H9 (cell line): ENCODE data around the gene TCEA3. TPM values are rescaled to one million over a fixed set of nuclear protein-coding genes. Genes with fewer than 3 reads are reported as not detected.
A peak's percentile ranks its signal among the peaks of the same experiment; 100 is the strongest.

ENCODE experiments used
- DNase-seq: peaks from one replicate; pipeline ENCODE4 v3.0.0-alpha.2; 2017
- H2AFZ ChIP-seq: one replicate; pipeline ENCODE4 v1.6.1; 2013; ENCODE audit warnings: mild to moderate bottlenecking, low read length, control low read depth, moderate library complexity
- H2AK5ac ChIP-seq: 2 replicates; pipeline ENCODE4 v1.6.1; 2013; ENCODE audit warnings: low read length, control low read depth, mixed read lengths; ENCODE audit not compliant: insufficient read length
- H2BK120ac ChIP-seq: one replicate; pipeline ENCODE4 v1.6.1; 2013; ENCODE audit warnings: low read depth, mild to moderate bottlenecking, low read length, control low read depth, inconsistent platforms; ENCODE audit not compliant: poor library complexity, severe bottlenecking
- H2BK12ac ChIP-seq: 2 replicates; pipeline ENCODE4 v1.6.1; 2013; ENCODE audit warnings: low read length, control low read depth, mixed read lengths, low read depth; ENCODE audit not compliant: insufficient read length
- H2BK15ac ChIP-seq: 2 replicates; pipeline ENCODE4 v1.6.1; 2013; ENCODE audit warnings: low read depth, low read length, control low read depth
- H2BK20ac ChIP-seq: one replicate; pipeline ENCODE4 v1.6.1; 2013; ENCODE audit warnings: low read depth, mild to moderate bottlenecking, low read length, control low read depth, inconsistent platforms; ENCODE audit not compliant: poor library complexity, severe bottlenecking
- H2BK5ac ChIP-seq: 2 replicates; pipeline ENCODE4 v1.6.1; 2013; ENCODE audit warnings: low read length, control low read depth, mixed read lengths; ENCODE audit not compliant: insufficient read length
- H3K14ac ChIP-seq: 2 replicates; pipeline ENCODE4 v1.6.1; 2013; ENCODE audit warnings: low read length, control low read depth; ENCODE audit not compliant: insufficient read depth
- H3K18ac ChIP-seq: 2 replicates; pipeline ENCODE4 v1.6.1; 2013; ENCODE audit warnings: low read depth, mild to moderate bottlenecking, mixed read lengths, low read length, control low read depth; ENCODE audit not compliant: insufficient read length
- H3K23ac ChIP-seq: 2 replicates; pipeline ENCODE4 v1.6.1; 2013; ENCODE audit warnings: low read length, control low read depth, mixed read lengths, low read depth; ENCODE audit not compliant: insufficient read length
- H3K23me2 ChIP-seq: 2 replicates; pipeline ENCODE4 v1.6.1; 2013; ENCODE audit warnings: low read depth, mild to moderate bottlenecking, mixed read lengths, low read length, control low read depth; ENCODE audit not compliant: insufficient read length, poor library complexity, severe bottlenecking
- H3K27ac ChIP-seq: 2 replicates; pipeline ENCODE4 v1.5.1; 2013; ENCODE audit warnings: low read length, control low read depth, mixed read lengths, low read depth; ENCODE audit not compliant: insufficient read length
- H3K27me3 ChIP-seq: 2 replicates; pipeline ENCODE4 v1.6.1; 2013; ENCODE audit warnings: low read length, control low read depth, inconsistent platforms; ENCODE audit not compliant: insufficient read depth
- H3K4ac ChIP-seq: 2 replicates; pipeline ENCODE4 v1.6.1; 2013; ENCODE audit warnings: low read depth, mild to moderate bottlenecking, control low read depth, inconsistent platforms, low read length, moderate library complexity
- H3K4me1 ChIP-seq: 2 replicates; pipeline ENCODE4 v1.6.1; 2013; ENCODE audit warnings: low read length, control low read depth, inconsistent platforms; ENCODE audit not compliant: insufficient read depth
- H3K4me2 ChIP-seq: 2 replicates; pipeline ENCODE4 v1.6.1; 2013; ENCODE audit warnings: low read length, control low read depth, mixed read lengths; ENCODE audit not compliant: insufficient read length, insufficient read depth
- H3K56ac ChIP-seq: 2 replicates; pipeline ENCODE4 v1.6.1; 2013; ENCODE audit warnings: low read depth, mild to moderate bottlenecking, mixed read lengths, low read length, control low read depth; ENCODE audit not compliant: insufficient read length
- H3K79me1 ChIP-seq: 2 replicates; pipeline ENCODE4 v1.6.1; 2013; ENCODE audit warnings: low read depth, mild to moderate bottlenecking, moderate library complexity, low read length, control low read depth, inconsistent platforms; ENCODE audit not compliant: insufficient read depth, poor library complexity, severe bottlenecking
- H3K79me2 ChIP-seq: 2 replicates; pipeline ENCODE4 v1.6.1; 2013; ENCODE audit warnings: low read length, control low read depth, inconsistent platforms; ENCODE audit not compliant: insufficient read depth
- H3K9ac ChIP-seq: 2 replicates; pipeline ENCODE4 v1.6.1; 2013; ENCODE audit warnings: low read length, control low read depth, mixed read lengths; ENCODE audit not compliant: insufficient read length; ENCODE audit errors: extremely low read depth
- H3K9me3 ChIP-seq: one replicate; pipeline ENCODE4 v1.6.1; 2013; ENCODE audit warnings: low read depth, low read length, inconsistent platforms; ENCODE audit not compliant: control insufficient read depth
- H3T11ph ChIP-seq: one replicate; pipeline ENCODE4 v1.6.1; 2013; ENCODE audit warnings: mild to moderate bottlenecking, low read length, control low read depth, inconsistent platforms
- H4K20me1 ChIP-seq: one replicate; pipeline ENCODE4 v1.6.1; 2013; ENCODE audit not compliant: control insufficient read depth, insufficient read length, insufficient read depth
- H4K5ac ChIP-seq: 2 replicates; pipeline ENCODE4 v1.6.1; 2013; ENCODE audit warnings: low read depth, mild to moderate bottlenecking, mixed read lengths, low read length, control low read depth; ENCODE audit not compliant: insufficient read length
- H4K8ac ChIP-seq: replicated peaks from 2 replicates; pipeline ENCODE4 v1.6.1; 2013; ENCODE audit warnings: low read length, control low read depth, mixed read lengths, low read depth; ENCODE audit not compliant: insufficient read length
- H4K91ac ChIP-seq: 2 replicates; pipeline ENCODE4 v1.6.1; 2013; ENCODE audit warnings: low read depth, mild to moderate bottlenecking, moderate library complexity, mixed read lengths, low read length, control low read depth; ENCODE audit not compliant: insufficient read length
- H3K27ac Mint-ChIP-seq, 3 experiments: 2 replicates in 2 of 3; 3 replicates in 1 of 3; pipeline ENCODE4 v1.8.0; 2020 to 2021; ENCODE audit warnings: mixed read lengths in 3 of 3, mild to moderate bottlenecking in 1 of 3, moderate library complexity in 1 of 3
- H3K27me3 Mint-ChIP-seq: 2 replicates; pipeline ENCODE4 v1.8.0; 2021; ENCODE audit warnings: low read depth, mild to moderate bottlenecking, moderate library complexity, mixed read lengths
- H3K36me3 Mint-ChIP-seq, 3 experiments: 2 replicates in 2 of 3; 3 replicates in 1 of 3; pipeline ENCODE4 v1.8.0; 2020 to 2021; ENCODE audit warnings: low read depth in 3 of 3, mixed read lengths in 3 of 3; ENCODE audit not compliant: insufficient read depth in 1 of 3
- H3K4me1 Mint-ChIP-seq, 2 experiments: 2 replicates each; pipeline ENCODE4 v1.8.0; 2020; ENCODE audit warnings: mixed read lengths in 2 of 2
- H3K4me3 Mint-ChIP-seq, 2 experiments: 2 replicates in 1 of 2; 3 replicates in 1 of 2; pipeline ENCODE4 v1.8.0; 2020 to 2021; ENCODE audit warnings: mild to moderate bottlenecking in 2 of 2, mixed read lengths in 2 of 2, moderate library complexity in 1 of 2
- H3K9me3 Mint-ChIP-seq, 2 experiments: 2 replicates in 1 of 2; 3 replicates in 1 of 2; pipeline ENCODE4 v1.8.0; 2020; ENCODE audit warnings: mild to moderate bottlenecking in 2 of 2, mixed read lengths in 2 of 2, moderate library complexity in 1 of 2
- CTCF ChIP-seq: fragments of 200-600 bp; sonication (generic); conservative IDR thresholded peaks from 3 replicates; pipeline ENCODE4 v1.8.0; 2021; ENCODE audit warnings: antibody characterized with exemption, mild to moderate bottlenecking
- WGBS: extraction: QIAGEN DNeasy Blood & Tissue Kit; methylation state at CpG from one replicate; pipeline ENCODE4 v1.1.7; 2013; ENCODE audit warnings: missing lambda C conversion rate, low lambda C conversion rate, mixed read lengths; ENCODE audit not compliant: insufficient read length; ENCODE audit errors: extremely low coverage; 5-methylcytosine and 5-hydroxymethylcytosine counted together
- total RNA-seq: library from RNA; stranded (reverse); gene quantifications from 2 replicates; pipeline ENCODE4 v1.2.1, GENCODE V29; 2021

TCEA3 gene
- total RNA-seq, 1 experiment from 2014 or later = 0.37 TPM

GRCh38 chr1:23344111-23344986 is 80.2 kb downstream of the TCEA3 start, which contains the start of gene HNRNPR:
Gene HNRNPR (minus strand): TSS chr1:23344284. CDS start chr1:23341008, 3,276 bp downstream.
- H3K79me1 ChIP-seq = no peaks in the 10 kb centered on the region
- peaks cover 2% of the 10 kb centered on the region; the same call in 1 of the 2 replicates for H3K27me3 ChIP-seq
- peaks cover 11% of the 10 kb centered on the region for H3K23me2 ChIP-seq
- no peak within 1 kb of the TSS for H2BK12ac ChIP-seq
- H3K79me2 ChIP-seq = peaks cover 34% of the 10 kb centered on the region; the same call in 1 of the 2 replicates
- no CpG with 5 or more reads among the region's 87 CpGs for WGBS
- peak within 1 kb of the TSS; percentile 35 for H3K27ac ChIP-seq
- peaks cover 3% of the 10 kb centered on the region; the same call in 1 of the 2 replicates for H3K4me1 ChIP-seq
- H3K23ac ChIP-seq = no peak within 1 kb of the TSS
- H3K4ac ChIP-seq = no peak within 1 kb of the TSS; the same call in 1 of the 2 replicates
- no peak within 1 kb of the TSS for H2AK5ac ChIP-seq
- no peaks in the 10 kb centered on the region for H3K9me3 Mint-ChIP-seq
- no peak within 1 kb of the TSS for H3K56ac ChIP-seq
- no peak within 1 kb of the TSS for H2BK5ac ChIP-seq
- DNase-seq = peak; percentile 100
- peak within 1 kb of the TSS; percentile 90 for H3K9ac ChIP-seq
- peak within 1 kb of the TSS; percentile 89 for H3K4me2 ChIP-seq
- no peak within 1 kb of the TSS for H4K8ac ChIP-seq
- H4K20me1 ChIP-seq = no peaks in the 10 kb centered on the region
- no peak for TF ChIP-seq CTCF
- peak within 1 kb of the TSS; percentile 59 for H2AFZ ChIP-seq
- no peak within 1 kb of the TSS for H3T11ph ChIP-seq
- peak within 1 kb of the TSS; percentile 94 to 97 for H3K4me3 Mint-ChIP-seq
- peak within 1 kb of the TSS; percentile 93 for H3K18ac ChIP-seq
- no peak within 1 kb of the TSS for H2BK15ac ChIP-seq
- peaks cover 36 to 39% of the 10 kb centered on the region in 2 experiments for H3K4me1 Mint-ChIP-seq
- no peak within 1 kb of the TSS for H4K5ac ChIP-seq
- H3K14ac ChIP-seq = peak within 1 kb of the TSS; percentile 99
- H3K27me3 Mint-ChIP-seq = peaks cover 43% of the 10 kb centered on the region
- peaks cover 2 to 5% (median 2%) of the 10 kb centered on the region in 3 experiments; a peak in 5 of 7 replicates for H3K36me3 Mint-ChIP-seq
- no peak within 1 kb of the TSS for H2BK20ac ChIP-seq
- H3K27ac Mint-ChIP-seq = peak within 1 kb of the TSS; percentile 96 to 98 (median 97)
- no peak within 1 kb of the TSS for H2BK120ac ChIP-seq
- no peak within 1 kb of the TSS for H4K91ac ChIP-seq
- no peaks in the 10 kb centered on the region for H3K9me3 ChIP-seq
